OCI-LY3 (cell line): Measurements from ENCODE around the gene BBX.

Experiments used
- CTCF ChIP-seq: fragments of 200-600, 300-600 bp; sonication (generic); IDR thresholded peaks from 2 replicates; pipeline ENCODE4 v1.5.1; 2014; ENCODE audit warnings: antibody characterized with exemption, low read length, low read depth
- EZH2phosphoT487 ChIP-seq: fragments of 200-600 bp; shearing (Covaris generic); IDR thresholded peaks from 2 replicates; pipeline ENCODE4 v1.6.1; 2018; ENCODE audit warnings: antibody characterized with exemption, mixed run types, low read depth

- TF ChIP-seq CTCF, result no peak
- TF ChIP-seq EZH2phosphoT487, result no peak
Measured at GRCh38 chr3:107684431-107684925, 161.7 kb downstream of the BBX start.
